OCI-LY3 (cell line): ENCODE data around the gene CACNA1G.

Source experiments
- CTCF ChIP-seq: fragments of 200-600, 300-600 bp; sonication (generic); IDR thresholded peaks from 2 replicates; pipeline ENCODE4 v1.5.1; 2014; ENCODE audit warnings: antibody characterized with exemption, low read length, low read depth
- EZH2phosphoT487 ChIP-seq: fragments of 200-600 bp; shearing (Covaris generic); IDR thresholded peaks from 2 replicates; pipeline ENCODE4 v1.6.1; 2018; ENCODE audit warnings: antibody characterized with exemption, mixed run types, low read depth

GRCh38 chr17:50579399-50579798, 18.9 kb downstream of the CACNA1G start:
- TF ChIP-seq CTCF (no peak), EZH2phosphoT487 (no peak)
